ENCODE measurements around the gene TMEM200B.

- TF ChIP-seq CTCF (IDR thresholded peaks at IDR 0.05) (no peak), POLR2A (IDR thresholded peaks at IDR 0.05) (no peak)
Measured at GRCh38 chr1:29167904-29168303, 44.2 kb upstream of the TMEM200B start.

All from testis (tissue), 2 donors.